HepG2 (cell line): Measurements from ENCODE around the gene PDGFA. TPM values are rescaled to one million over a fixed set of nuclear protein-coding genes. Genes with fewer than 3 reads are reported as not detected.
A peak's percentile ranks its signal among the peaks of the same experiment; 100 is the strongest.

ENCODE experiments used
- FUBP1 ChIP-seq: sonication (generic); formaldehyde crosslinking; IDR thresholded peaks from 2 replicates; pipeline ENCODE4 v1.5.1; 2020; ENCODE audit warnings: missing genetic modification reagents, mild to moderate bottlenecking, borderline replicate concordance
- GLMP ChIP-seq: sonication (generic); formaldehyde crosslinking; IDR thresholded peaks from 2 replicates; pipeline ENCODE4 v1.9.0; 2021; ENCODE audit warnings: missing genetic modification reagents, mild to moderate bottlenecking, borderline replicate concordance
- HOXA9 ChIP-seq: sonication (generic); formaldehyde crosslinking; IDR thresholded peaks from 2 replicates; pipeline ENCODE4 v1.8.1; 2022; ENCODE audit warnings: missing genetic modification reagents, mild to moderate bottlenecking, moderate library complexity, borderline replicate concordance
- IKZF1 ChIP-seq: fragments of 450-650 bp; IDR thresholded peaks from 2 replicates; pipeline ENCODE4 v1.7.1; 2016
- KLF11 ChIP-seq: IDR thresholded peaks from 2 replicates; pipeline ENCODE4 v1.6.1; 2016; ENCODE audit warnings: missing compliant biosample characterization
- MIER2 ChIP-seq: IDR thresholded peaks from 2 replicates; pipeline ENCODE4 v1.6.1; 2016; ENCODE audit warnings: missing biosample characterization, missing genetic modification reagents
- RXRA ChIP-seq: sonication (generic); formaldehyde crosslinking; IDR thresholded peaks from 2 replicates; pipeline ENCODE4 v1.5.1; 2020; ENCODE audit warnings: missing genetic modification reagents
- SYNCRIP ChIP-seq: fragments of 200-400 bp; formaldehyde crosslinking; IDR thresholded peaks from 2 replicates; pipeline ENCODE4 v1.6.1; 2018; ENCODE audit warnings: mild to moderate bottlenecking, low read depth, low read length; ENCODE audit not compliant: insufficient read depth
- TAF15 ChIP-seq: fragments of 200-400 bp; formaldehyde crosslinking; IDR thresholded peaks from one replicate; pipeline ENCODE4 v1.6.1; 2018; ENCODE audit warnings: mild to moderate bottlenecking, low read depth, low read length; ENCODE audit not compliant: poor library complexity, severe bottlenecking
- TFAP4 ChIP-seq: sonication (generic); IDR thresholded peaks from 2 replicates; pipeline ENCODE4 v1.6.1; 2016; ENCODE audit warnings: low read depth, borderline replicate concordance
- TFDP2 ChIP-seq: sonication (generic); formaldehyde crosslinking; IDR thresholded peaks from 2 replicates; pipeline ENCODE4 v1.4.0; 2020; ENCODE audit warnings: missing genetic modification reagents
- ZBTB3 ChIP-seq: sonication (generic); formaldehyde crosslinking; IDR thresholded peaks from 2 replicates; pipeline ENCODE4 v1.4.0; 2020; ENCODE audit warnings: low read depth, mild to moderate bottlenecking, moderate library complexity, missing genetic modification reagents, borderline replicate concordance
- ZNF17 ChIP-seq: sonication (generic); formaldehyde crosslinking; IDR thresholded peaks from 2 replicates; pipeline ENCODE4 v1.5.0; 2020; ENCODE audit warnings: mild to moderate bottlenecking, missing genetic modification reagents
- ZNF33B ChIP-seq: sonication (generic); formaldehyde crosslinking; IDR thresholded peaks from 2 replicates; pipeline ENCODE4 v1.5.1; 2020; ENCODE audit warnings: mild to moderate bottlenecking, missing genetic modification reagents
- ZNF546 ChIP-seq: sonication (generic); formaldehyde crosslinking; conservative IDR thresholded peaks from 2 replicates; pipeline ENCODE4 v1.8.1; 2023; ENCODE audit warnings: mild to moderate bottlenecking, missing genetic modification reagents
- ZNF724P ChIP-seq: sonication (generic); formaldehyde crosslinking; IDR thresholded peaks from 2 replicates; pipeline ENCODE4 v1.8.0; 2022; ENCODE audit warnings: missing genetic modification reagents, borderline replicate concordance
- ZNF777 ChIP-seq: sonication (generic); formaldehyde crosslinking; IDR thresholded peaks from 2 replicates; pipeline ENCODE4 v1.4.0; 2020; ENCODE audit warnings: missing genetic modification reagents
- ZSCAN25 ChIP-seq: sonication (generic); formaldehyde crosslinking; IDR thresholded peaks from 2 replicates; pipeline ENCODE4 v1.8.0; 2022; ENCODE audit warnings: mild to moderate bottlenecking, missing genetic modification reagents
- ZXDC ChIP-seq: sonication (generic); formaldehyde crosslinking; IDR thresholded peaks from 2 replicates; pipeline ENCODE4 v1.5.0; 2020; ENCODE audit warnings: mild to moderate bottlenecking, missing genetic modification reagents
- polyA plus RNA-seq, 8 experiments: library from polyadenylated mRNA; depleted of rRNA in 3 of 8; stranded (reverse) in 7 of 8; unstranded in 1 of 8; fragments of >200 nt; fragmentation: Illumina TruSeq in 4 of 8; extraction: Trizol in 4 of 8; gene quantifications; 2 replicates each; pipeline versions ENCODE4 v1.2.1 to v1.2.3, GENCODE V29; 2011 to 2016; ENCODE audit warnings: low read depth in 4 of 8, missing spikeins in 1 of 8, mixed read lengths in 1 of 8; ENCODE audit not compliant: insufficient read depth in 1 of 8
- total RNA-seq, 5 experiments: library from RNA; depleted of rRNA; stranded (reverse); fragments of >200 nt; fragmentation: Illumina TruSeq; extraction: Trizol; gene quantifications; 2 replicates each; pipeline ENCODE4 v1.2.3, GENCODE V29; 2016; ENCODE audit warnings: low read depth in 1 of 5

The PDGFA gene
- total and polyA plus RNA-seq, 2 of the 13 experiments (the other 11 are each of a cell fraction or from before 2014, with no cell fraction given) = 1.5 to 3.4 TPM

GRCh38 chr7:552868-553635, 33.4 kb upstream of the PDGFA start (continued):
- TF ChIP-seq ZNF777 = 0 out of 2 replicates have a peak, but pooled peaks have one; percentile 39
- TF ChIP-seq ZNF17 (CRISPR knock-in tag) = no peak
- TF ChIP-seq MIER2 (CRISPR knock-in tag) = no peak
- peak; percentile 35; the same call in 1 of the 2 replicates for TF ChIP-seq TFAP4
- TF ChIP-seq KLF11 (CRISPR knock-in tag) = no peak
- no peak; the same call in 1 of the 2 replicates for TF ChIP-seq ZNF724P (CRISPR knock-in tag)
- peak; percentile 53; the same call in 1 of the 2 replicates for TF ChIP-seq ZXDC
- TF ChIP-seq ZBTB3 (CRISPR knock-in tag) = no peak
- no peak for TF ChIP-seq SYNCRIP
- TF ChIP-seq ZNF546 (CRISPR knock-in tag) = 0 out of 2 replicates have a peak, but pooled peaks have one; percentile 57
- TF ChIP-seq FUBP1 (CRISPR knock-in tag) = no peak
- no peak for TF ChIP-seq IKZF1
- peak; percentile 17 for TF ChIP-seq TAF15
- peak; percentile 38; the same call in 1 of the 2 replicates for TF ChIP-seq RXRA (CRISPR knock-in tag)
- no peak; the same call in 1 of the 2 replicates for TF ChIP-seq ZNF33B (CRISPR knock-in tag)
- no peak for TF ChIP-seq GLMP
- TF ChIP-seq TFDP2 (CRISPR knock-in tag) = 0 out of 2 replicates have a peak, but pooled peaks have one; percentile 35
- peak; percentile 76; the same call in 1 of the 2 replicates for TF ChIP-seq ZSCAN25 (CRISPR knock-in tag)
- TF ChIP-seq HOXA9 (CRISPR knock-in tag) = no peak
